ENCODE results near the gene KISS1R. TPM values are rescaled to one million over a fixed set of nuclear protein-coding genes. Genes with fewer than 3 reads are reported as not detected.
A peak's percentile ranks its signal among the peaks of the same experiment; 100 is the strongest.
"Not testable (repeated sequence)": the region's sequence is repeated elsewhere in the genome, so short reads cannot be mapped to it uniquely, and the experiment has no call there.

KISS1R gene
- total RNA-seq, 2 experiments from 2014 or later: 12.2 to 13.3 TPM

DNA sequence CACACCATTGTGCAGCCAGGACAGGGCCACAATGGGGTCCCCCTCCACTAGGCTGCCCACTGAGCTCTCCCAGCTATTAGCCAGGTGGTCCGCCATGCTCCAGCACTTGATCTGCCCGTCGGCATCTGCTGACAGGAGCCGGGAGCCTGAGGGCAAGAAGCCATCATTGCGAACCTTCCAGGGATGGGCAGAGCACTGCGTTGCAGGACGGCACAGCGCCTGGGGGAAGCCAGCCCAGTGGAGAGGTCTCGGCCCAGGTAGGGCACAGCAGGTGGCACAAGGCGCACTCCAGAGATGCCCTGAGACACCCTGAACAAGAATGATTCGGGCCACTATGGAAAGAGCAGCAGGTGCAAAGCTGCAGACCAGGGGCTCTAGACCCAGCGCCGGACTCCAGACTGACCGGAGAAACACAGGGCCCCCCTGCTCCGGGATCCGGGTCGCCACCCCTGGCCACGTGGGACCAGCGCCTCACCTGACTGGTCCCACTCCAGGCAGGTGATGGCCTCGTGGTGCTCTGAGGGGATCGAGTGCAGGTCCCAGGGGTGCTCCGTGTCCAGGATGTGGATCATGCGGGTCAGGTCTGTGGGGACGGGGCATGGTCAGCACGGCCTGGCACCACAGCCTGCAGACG lies 27.4 kb upstream of the KISS1R start:
- peaks cover 5% of the 10 kb centered on the region for H3K27me3 Mint-ChIP-seq
- H3K4me1 Mint-ChIP-seq: peaks cover 13% of the 10 kb centered on the region
- no peaks in the 10 kb centered on the region for H3K9me3 Mint-ChIP-seq
- no peak for DNase-seq
- H3K4me3 Mint-ChIP-seq: no peak overlapping the region
- H3K27ac Mint-ChIP-seq: no peak overlapping the region
- H3K36me3 Mint-ChIP-seq: peaks cover 2% of the 10 kb centered on the region

DNA sequence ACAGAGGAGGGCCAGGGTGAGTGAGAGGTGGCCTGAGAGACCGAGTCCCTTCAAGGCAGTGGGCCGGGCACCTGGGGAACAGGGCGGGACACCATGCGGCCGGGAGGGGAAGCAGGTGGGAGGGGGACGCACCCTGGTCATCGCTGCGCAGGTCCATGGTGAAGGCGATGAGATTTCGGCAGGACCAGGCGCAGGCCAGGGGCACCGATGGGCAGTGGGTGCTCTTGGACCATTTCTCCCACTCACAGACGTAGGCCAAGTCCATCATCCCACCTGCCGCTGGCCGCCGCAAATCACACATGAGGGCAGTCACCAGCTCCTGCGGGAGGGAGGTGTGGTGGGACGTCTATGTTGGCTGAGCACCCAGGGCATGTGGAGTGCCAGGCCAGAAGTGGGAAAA lies 26.3 kb upstream of the KISS1R start:
- Mint-ChIP-seq H3K36me3 (peaks cover 2% of the 10 kb centered on the region), H3K27me3 (peaks cover 5% of the 10 kb centered on the region), H3K9me3 (no peaks in the 10 kb centered on the region), H3K27ac (no peak overlapping the region), H3K4me3 (peak overlapping the region; percentile 59), H3K4me1 (peaks cover 13% of the 10 kb centered on the region)
- no peak for DNase-seq

DNA sequence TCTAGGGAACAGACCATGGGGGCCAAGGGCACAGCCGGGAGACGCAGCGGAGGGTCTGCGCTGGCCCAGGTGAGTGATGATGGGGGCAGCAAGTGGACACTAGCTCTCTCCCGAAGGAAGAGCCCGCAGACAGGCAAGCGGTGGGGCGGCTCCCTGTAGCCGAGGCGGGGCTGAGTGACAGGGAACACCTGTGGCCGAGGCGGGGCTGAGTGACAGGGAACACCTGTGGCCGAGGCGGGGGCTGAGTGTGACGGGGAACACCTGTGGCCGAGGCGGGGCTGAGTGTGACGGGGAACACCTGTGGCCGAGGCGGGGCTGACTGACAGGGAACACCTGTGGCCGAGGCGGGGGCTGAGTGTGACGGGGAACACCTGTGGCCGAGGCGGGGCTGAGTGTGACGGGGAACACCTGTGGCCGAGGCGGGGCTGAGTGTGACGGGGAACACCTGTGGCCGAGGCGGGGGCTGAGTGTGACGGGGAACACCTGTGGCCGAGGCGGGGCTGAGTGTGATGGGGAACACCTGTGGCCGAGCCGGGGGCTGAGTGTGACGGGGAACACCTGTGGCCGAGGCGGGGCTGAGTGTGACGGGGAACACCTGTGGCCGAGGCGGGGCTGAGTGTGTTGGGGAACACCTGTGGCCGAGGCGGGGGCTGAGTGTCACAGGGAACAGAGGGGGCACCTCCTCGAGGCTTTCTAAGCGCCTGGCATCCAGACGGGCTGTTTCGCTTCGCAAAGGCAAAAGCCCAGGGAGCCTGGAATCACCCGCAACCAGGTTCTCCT lies 25.5 kb upstream of the KISS1R start:
- Mint-ChIP-seq H3K4me3 (peak overlapping the region; percentile 86), H3K4me1 (peaks cover 13% of the 10 kb centered on the region)
- H3K36me3 Mint-ChIP-seq, H3K27me3 Mint-ChIP-seq, DNase-seq, H3K27ac Mint-ChIP-seq, H3K9me3 Mint-ChIP-seq: not testable (repeated sequence)

DNA sequence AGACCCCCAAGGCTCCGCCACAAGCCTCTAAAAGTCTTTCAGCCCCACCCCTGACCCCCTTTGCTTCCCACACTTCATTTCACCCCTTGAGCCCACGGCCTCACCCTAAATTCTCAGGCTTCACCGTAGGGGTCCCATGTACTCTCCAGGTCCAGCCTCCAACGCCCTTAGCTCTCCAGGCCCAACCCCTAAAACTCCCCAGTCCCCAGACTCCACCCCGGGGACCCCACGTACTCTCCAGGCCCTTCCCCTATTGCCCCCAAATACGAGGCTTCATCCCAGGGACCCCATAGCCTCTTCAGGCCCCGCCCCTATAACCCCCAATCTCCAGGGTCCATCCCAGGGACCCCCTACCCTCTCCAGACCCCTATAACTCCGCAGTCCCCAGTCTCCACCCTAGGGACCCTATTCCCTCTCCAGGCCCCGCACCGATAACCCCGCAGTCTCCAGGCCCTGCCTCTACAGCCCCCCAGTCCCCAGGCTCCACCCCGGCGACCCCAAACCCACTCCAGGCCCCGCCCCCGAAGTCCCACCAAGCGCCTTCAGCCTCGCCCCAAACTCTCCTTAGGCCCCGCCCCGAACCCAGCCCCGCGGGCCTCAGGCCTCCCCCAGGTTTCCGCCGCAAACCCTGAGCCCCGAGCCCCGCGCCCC lies 24.8 kb upstream of the KISS1R start:
- Mint-ChIP-seq H3K27ac (peak overlapping the region; percentile 84), H3K4me1 (peaks cover 13% of the 10 kb centered on the region), H3K9me3 (no peaks in the 10 kb centered on the region), H3K36me3 (peaks cover 3% of the 10 kb centered on the region), H3K27me3 (peaks cover 5% of the 10 kb centered on the region), H3K4me3 (peak overlapping the region; percentile 86)
- no peak for DNase-seq

DNA sequence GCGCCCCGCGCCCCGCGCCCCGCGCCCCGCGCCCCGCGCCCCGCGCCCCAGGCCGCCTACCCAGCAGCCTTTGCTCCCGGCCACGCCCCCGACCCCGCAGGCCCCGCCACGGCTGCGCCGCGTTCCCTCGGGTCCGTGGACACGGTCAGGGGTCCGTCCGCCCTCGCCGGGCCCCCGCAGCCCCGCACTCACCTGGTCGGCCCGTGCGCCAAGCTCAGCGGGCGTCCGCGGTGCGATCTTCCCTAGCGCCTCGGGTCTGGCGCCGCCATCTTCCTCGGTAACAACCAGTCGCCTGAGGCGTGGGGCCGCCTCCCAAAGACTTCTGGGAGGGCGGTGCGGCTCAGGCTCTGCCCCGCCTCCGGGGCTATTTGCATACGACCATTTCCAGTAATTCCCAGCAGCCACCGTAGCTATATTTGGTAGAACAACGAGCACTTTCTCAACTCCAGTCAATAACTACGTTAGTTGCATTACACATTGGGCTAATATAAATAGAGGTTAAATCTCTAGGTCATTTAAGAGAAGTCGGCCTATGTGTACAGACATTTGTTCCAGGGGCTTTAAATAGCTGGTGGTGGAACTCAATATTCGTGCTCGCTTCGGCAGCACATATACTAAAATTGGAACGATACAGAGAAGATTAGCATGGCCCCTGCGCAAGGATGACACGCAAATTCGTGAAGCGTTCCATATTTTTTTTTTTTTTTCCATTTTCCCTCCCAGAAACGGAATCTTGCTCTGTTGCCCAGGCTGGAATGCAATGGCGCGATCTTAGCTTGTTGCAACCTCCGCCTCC lies 24.0 kb upstream of the KISS1R start, which contains the start of the genes MED16 and RNU6-9:
MED16 (minus strand) TSS at position 294 of the 796 bp plus-strand sequence. CDS start 2,056 bp downstream, outside the sequence.
RNU6-9 (plus strand) TSS at position 591 of the 796 bp plus-strand sequence.
- H3K4me3 Mint-ChIP-seq: peak within 1 kb of the TSS; percentile 86
- DNase-seq: peak; percentile 89
- H3K4me1 Mint-ChIP-seq: peaks cover 13% of the 10 kb centered on the region
- H3K9me3 Mint-ChIP-seq: no peaks in the 10 kb centered on the region
- peaks cover 3% of the 10 kb centered on the region for H3K36me3 Mint-ChIP-seq
- H3K27me3 Mint-ChIP-seq: peaks cover 5% of the 10 kb centered on the region
- peak within 1 kb of the TSS; percentile 98 for H3K27ac Mint-ChIP-seq

DNA sequence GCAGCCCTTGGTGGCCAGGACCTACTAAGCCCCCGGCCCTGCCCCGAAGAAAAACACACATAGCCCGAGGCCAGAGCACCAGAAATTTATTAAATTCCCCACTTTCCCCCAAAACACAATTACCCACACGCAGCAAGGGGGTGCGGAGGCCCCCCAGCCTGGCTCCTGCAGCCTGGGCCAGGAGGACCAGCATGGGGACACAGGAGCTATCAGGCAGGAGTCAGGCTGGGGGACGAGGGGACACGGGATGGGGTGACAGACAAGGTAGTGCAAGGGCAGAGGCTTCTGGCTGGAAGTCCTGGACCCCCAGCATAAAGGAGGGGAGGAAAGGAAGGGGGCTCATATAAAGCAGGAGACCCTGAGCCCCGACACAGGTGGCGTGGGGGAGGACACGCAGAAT lies 20.7 kb upstream of the KISS1R start:
- Mint-ChIP-seq H3K4me1 (peaks cover 13% of the 10 kb centered on the region), H3K36me3 (peaks cover 1% of the 10 kb centered on the region)
- no peak for DNase-seq

DNA sequence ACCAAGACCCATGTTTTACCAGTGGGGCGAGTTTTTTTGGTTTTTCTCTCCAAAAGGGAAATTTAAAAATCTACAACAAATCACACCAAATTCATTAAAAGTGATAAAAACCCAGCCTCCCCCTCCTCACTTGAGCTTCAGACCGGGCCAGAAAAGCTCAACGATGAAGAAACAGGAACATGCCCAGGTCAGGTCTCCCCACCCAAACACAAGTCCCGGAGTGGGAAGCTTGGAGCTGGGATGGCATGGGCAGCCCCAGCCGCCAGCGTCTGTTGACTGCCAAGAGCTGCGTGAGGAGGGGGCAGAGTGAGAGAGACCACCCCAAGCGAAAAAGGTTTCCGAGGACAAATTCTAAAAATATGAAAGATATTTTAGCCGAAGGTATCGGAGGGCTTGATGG lies 20.1 kb upstream of the KISS1R start:
- H3K9me3 Mint-ChIP-seq: no peaks in the 10 kb centered on the region

More for the DNA sequence above, 20.7 kb upstream of the KISS1R start:
- no peak overlapping the region for H3K4me3 Mint-ChIP-seq
- peaks cover 5% of the 10 kb centered on the region for H3K27me3 Mint-ChIP-seq
- no peaks in the 10 kb centered on the region for H3K9me3 Mint-ChIP-seq
- H3K27ac Mint-ChIP-seq: no peak overlapping the region

DNA sequence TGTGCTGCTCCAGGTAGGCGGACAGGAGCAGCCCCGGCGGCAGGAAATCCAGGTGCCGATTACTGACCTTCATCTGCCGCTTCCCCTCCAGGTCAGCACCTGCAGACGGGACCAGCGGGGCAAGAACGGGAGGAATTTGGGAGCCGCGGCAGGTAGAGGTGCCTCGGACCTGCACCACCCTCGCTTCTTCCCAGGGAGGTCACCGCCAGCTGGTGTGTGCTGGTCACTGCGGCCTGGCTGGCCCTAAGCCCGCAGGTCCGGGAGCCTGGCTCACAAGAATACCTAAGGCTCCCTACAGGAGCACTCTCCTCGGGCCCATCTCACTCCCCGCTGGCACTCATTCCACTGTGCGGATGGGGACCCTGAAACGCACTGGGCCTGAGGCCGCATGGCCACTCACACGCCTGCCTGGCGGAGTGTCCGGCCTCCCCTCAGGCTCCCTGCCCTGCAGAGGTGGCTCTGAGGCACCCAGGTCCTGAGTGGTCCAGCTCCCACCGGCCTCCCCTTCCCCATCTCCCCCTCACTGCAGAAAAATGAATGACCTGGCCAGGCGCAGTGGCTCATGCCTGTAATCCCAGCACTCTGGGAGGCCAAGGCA lies 19.6 kb upstream of the KISS1R start:
- no peak for DNase-seq
- no peak overlapping the region for H3K4me3 Mint-ChIP-seq
- no peak overlapping the region for H3K27ac Mint-ChIP-seq
- H3K27me3 Mint-ChIP-seq: peaks cover 5% of the 10 kb centered on the region
- H3K4me1 Mint-ChIP-seq: peaks cover 14% of the 10 kb centered on the region
- H3K36me3 Mint-ChIP-seq: peaks cover 1% of the 10 kb centered on the region
- H3K9me3 Mint-ChIP-seq: no peaks in the 10 kb centered on the region

More for the DNA sequence above, 20.1 kb upstream of the KISS1R start:
- DNase-seq: no peak
- Mint-ChIP-seq H3K4me1 (peaks cover 13% of the 10 kb centered on the region), H3K4me3 (no peak overlapping the region), H3K36me3 (peaks cover 1% of the 10 kb centered on the region), H3K27ac (no peak overlapping the region), H3K27me3 (peaks cover 5% of the 10 kb centered on the region)

DNA sequence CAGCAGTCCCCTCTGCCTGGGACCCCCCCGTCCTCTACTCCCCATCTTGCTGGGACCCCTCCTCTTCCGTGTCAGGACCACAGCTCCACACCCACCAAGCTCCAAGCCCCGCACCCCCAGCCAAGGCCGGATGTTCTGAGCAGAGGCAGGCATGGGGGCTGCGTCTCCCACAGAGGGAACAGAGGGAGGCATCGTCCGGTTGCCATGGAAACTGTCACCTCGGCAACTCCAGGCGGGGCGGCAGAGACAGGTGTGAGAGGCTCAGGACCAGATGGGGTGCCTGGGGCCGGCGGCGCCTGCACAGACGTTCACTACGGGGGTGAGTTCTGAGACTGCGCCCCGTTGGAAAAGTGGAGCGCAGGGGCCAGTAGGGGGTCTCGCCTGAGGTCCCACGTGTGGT lies 18.5 kb upstream of the KISS1R start:
- H3K9me3 Mint-ChIP-seq: no peaks in the 10 kb centered on the region
- no peaks in the 10 kb centered on the region for H3K27me3 Mint-ChIP-seq
- no peak overlapping the region for H3K4me3 Mint-ChIP-seq
- H3K4me1 Mint-ChIP-seq: peaks cover 7% of the 10 kb centered on the region
- H3K27ac Mint-ChIP-seq: peak overlapping the region; percentile 16
- peaks cover 1% of the 10 kb centered on the region for H3K36me3 Mint-ChIP-seq
- DNase-seq: peak; percentile 48

DNA sequence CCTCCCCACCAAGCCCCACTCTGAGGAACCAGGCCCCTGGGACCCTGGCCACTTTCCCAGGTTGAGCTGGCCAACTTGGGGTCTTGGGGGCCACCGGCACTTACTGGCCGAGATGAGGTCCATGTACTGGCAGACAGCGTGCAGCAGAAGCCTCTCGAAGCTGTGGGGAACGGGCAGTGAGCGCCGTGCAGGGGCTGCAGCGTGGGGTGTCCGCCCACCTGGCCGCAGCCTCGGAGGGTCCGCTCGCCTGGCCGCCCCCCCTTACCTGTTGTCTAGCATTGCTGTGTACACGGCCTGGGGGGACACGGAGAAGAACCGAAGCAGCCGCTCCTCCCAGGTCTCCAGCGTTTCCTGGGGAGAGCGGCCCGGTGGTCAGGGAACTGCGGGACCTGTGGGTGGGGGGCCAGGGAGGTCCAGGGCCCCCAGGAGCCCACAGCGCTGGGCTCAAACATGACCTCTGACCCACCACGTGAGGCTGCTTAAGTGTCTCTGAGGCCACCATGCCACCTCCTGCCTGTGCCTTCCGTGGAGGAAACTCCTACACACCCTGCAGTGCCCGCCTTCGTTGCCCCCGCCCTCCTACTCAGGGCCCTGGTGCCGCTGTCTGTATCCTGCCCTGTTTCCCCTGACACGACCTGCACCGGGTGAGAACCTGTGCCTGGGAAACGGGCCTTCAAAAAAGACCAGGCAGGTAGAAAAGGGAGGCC lies 17.6 kb upstream of the KISS1R start:
- peaks cover 10% of the 10 kb centered on the region for H3K4me1 Mint-ChIP-seq
- no peaks in the 10 kb centered on the region for H3K27me3 Mint-ChIP-seq
- H3K27ac Mint-ChIP-seq: no peak overlapping the region
- no peak for DNase-seq
- no peak overlapping the region for H3K4me3 Mint-ChIP-seq
- H3K9me3 Mint-ChIP-seq: no peaks in the 10 kb centered on the region
- H3K36me3 Mint-ChIP-seq: peaks cover 1% of the 10 kb centered on the region

DNA sequence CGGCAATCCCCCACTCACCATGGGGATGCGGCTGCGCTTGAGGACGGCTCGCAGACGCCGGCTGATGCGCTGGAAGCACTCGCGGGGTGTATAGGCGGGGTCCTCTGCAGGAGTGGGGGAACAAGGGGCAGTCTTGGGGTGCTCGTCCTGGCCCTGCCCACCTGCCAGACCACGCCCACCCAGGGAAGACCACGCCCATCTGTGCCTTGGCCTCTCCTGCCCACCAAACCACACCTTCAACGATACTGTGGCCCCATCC lies 17.2 kb upstream of the KISS1R start:
- H3K27me3 Mint-ChIP-seq: no peaks in the 10 kb centered on the region
- H3K4me1 Mint-ChIP-seq: peaks cover 10% of the 10 kb centered on the region
- H3K27ac Mint-ChIP-seq: no peak overlapping the region
- no peak for DNase-seq
- H3K9me3 Mint-ChIP-seq: no peaks in the 10 kb centered on the region
- H3K36me3 Mint-ChIP-seq: peaks cover 1% of the 10 kb centered on the region
- no peak overlapping the region for H3K4me3 Mint-ChIP-seq

DNA sequence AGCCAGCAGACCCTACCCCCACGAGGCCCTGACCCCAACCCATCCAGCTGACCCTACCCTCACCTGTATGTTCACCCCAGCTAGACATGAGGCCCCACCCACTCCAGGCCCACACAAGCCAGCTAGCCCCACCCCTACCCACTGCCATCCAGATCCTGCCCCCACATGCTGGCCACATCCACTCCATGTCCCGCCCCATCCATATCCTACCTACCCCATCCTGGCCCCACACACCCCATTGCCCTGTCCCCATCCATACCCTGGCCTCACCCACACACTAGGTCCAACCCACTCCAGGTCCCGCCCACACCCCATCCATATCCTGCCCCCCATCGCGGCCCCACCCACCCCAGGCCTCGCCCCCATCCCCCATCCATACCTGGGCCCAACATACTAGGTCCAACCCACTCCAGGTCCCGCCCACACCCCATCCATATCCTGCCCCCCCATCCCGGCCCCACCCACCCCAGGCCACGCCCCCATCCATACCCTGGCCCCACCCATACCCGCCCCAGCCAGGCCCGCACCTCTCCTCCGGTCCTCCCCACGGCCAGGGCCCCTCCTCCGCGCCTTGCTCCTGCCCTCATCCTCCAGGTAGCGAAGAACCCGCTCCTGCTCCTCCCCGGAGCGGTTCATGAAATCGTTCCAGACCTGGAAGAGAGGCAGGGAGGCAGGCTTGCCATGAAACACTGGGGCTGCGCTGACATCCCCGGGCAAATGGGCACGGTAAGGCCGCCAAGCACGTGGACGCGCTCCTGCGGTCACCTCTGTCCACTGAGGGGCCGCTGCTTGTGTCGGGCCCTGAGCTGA lies 16.6 kb upstream of the KISS1R start:
- no peak for DNase-seq
- no peak overlapping the region for H3K4me3 Mint-ChIP-seq

DNA sequence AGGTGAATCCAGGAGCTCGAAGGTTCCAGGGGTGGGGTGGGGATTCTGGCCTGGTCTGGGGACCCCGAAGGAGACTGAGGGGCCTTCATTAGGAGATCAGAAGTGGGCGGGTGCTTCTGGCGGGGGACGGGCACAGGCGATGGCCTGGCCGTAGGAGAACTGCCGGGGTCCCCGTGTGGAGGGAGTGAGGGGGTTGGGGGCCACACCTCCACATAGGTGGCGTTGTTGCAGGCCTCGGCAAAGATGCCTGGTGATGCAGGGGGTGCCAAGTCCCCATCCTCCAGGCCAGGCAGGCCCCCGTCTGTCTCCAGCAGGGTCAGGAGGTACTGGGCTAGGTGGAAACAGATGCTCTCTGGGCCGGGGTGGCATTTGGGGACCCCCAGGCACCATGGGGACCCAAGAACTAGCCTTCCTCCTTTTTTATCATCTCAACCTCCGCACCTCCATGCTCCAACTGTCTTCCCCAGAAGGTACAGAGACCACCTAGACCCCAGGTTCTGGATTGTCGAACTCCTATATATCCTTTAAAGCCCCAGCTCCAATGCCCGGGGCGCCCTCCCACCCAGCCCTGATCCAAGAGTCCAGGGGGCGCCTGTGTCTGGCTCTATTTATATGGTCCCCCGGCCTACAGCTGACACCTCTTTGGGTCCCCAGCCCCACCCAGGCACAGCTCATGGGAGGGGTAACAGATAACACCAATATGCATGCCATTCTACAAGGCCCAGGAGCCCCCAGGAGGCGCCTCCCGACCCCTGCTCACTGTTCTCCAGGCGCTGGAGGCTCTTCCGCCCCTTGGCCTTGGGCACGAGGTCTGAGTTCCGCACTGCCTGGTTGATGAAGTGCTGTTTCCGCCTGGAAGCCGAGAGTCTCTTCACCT lies 15.7 kb upstream of the KISS1R start:
- H3K4me3 Mint-ChIP-seq: no peak overlapping the region
- no peak for DNase-seq
- H3K36me3 Mint-ChIP-seq: peaks cover 3% of the 10 kb centered on the region
- H3K4me1 Mint-ChIP-seq: peaks cover 17% of the 10 kb centered on the region
- no peak overlapping the region for H3K27ac Mint-ChIP-seq
- no peaks in the 10 kb centered on the region for H3K27me3 Mint-ChIP-seq
- H3K9me3 Mint-ChIP-seq: no peaks in the 10 kb centered on the region

More for the DNA sequence above, 16.6 kb upstream of the KISS1R start:
- Mint-ChIP-seq H3K36me3 (peaks cover 1% of the 10 kb centered on the region), H3K27ac (no peak overlapping the region), H3K9me3 (no peaks in the 10 kb centered on the region), H3K27me3 (no peaks in the 10 kb centered on the region), H3K4me1 (peaks cover 11% of the 10 kb centered on the region)

All from activated naive CD8-positive, alpha-beta T cell treated with anti-CD3 and anti-CD28 coated beads for 36 hours (primary cell).